Inflammatory macrophage (primary cell): ENCODE results near the gene CCDC80.
A peak's percentile ranks its signal among the peaks of the same experiment; 100 is the strongest.
"Not testable (repeated sequence)": the region's sequence is repeated elsewhere in the genome, so short reads cannot be mapped to it uniquely, and the experiment has no call there.

ENCODE experiments used
- DNase-seq, 2 donors: peaks; one replicate each; pipeline ENCODE4 v3.0.0-alpha.2; 2020 to 2022

CCDC80 gene

GRCh38 chr3:112583105-112583504, 57.8 kb downstream of the CCDC80 start:
- no peak for DNase-seq

GRCh38 chr3:112582244-112582874, 58.6 kb downstream of the CCDC80 start:
- peak in 1 of 2 donors; percentile 31 for DNase-seq

- DNase-seq, result no peak
Observed at GRCh38 chr3:112579697-112580096, 61.2 kb downstream of the CCDC80 start.

- peak; percentile 4 to 72 for DNase-seq
Observed at GRCh38 chr3:112579232-112579631, 61.7 kb downstream of the CCDC80 start.

GRCh38 chr3:112572701-112573100, 68.2 kb downstream of the CCDC80 start:
- DNase-seq, result peak; percentile 10 to 70

- DNase-seq, result peak; percentile 25 to 35
Observed at GRCh38 chr3:112569265-112569664, 71.7 kb downstream of the CCDC80 start.

- no peak for DNase-seq
Observed at GRCh38 chr3:112568642-112569041, 72.3 kb downstream of the CCDC80 start.

- DNase-seq, result no peak
Observed at GRCh38 chr3:112564940-112565305, 76.0 kb downstream of the CCDC80 start.

- not testable (repeated sequence) for DNase-seq
Observed at GRCh38 chr3:112564247-112564939, 76.5 kb downstream of the CCDC80 start.

- peak; percentile 99 for DNase-seq
Observed at GRCh38 chr3:112561734-112562529, 79.0 kb downstream of the CCDC80 start, which contains the start of the genes ATG3 and SLC35A5. Gene ATG3, minus strand, starts transcription at chr3:112561962. Its CDS starts 434 bp downstream, at chr3:112561528. Gene SLC35A5, plus strand, starts transcription at chr3:112562045. Its CDS starts 1,359 bp downstream, at chr3:112563404.

GRCh38 chr3:112561484-112561733, 79.5 kb downstream of the CCDC80 start:
- peak in 1 of 2 donors; percentile 77 for DNase-seq

GRCh38 chr3:112560721-112561483, 80.0 kb downstream of the CCDC80 start:
- DNase-seq, result peak; percentile 70 to 79

- DNase-seq, result no peak
Observed at GRCh38 chr3:112560307-112560706, 80.6 kb downstream of the CCDC80 start.

GRCh38 chr3:112557976-112558375, 83.0 kb downstream of the CCDC80 start:
- peak; percentile 36 to 76 for DNase-seq

- peak; percentile 7 to 41 for DNase-seq
Observed at GRCh38 chr3:112555535-112556170, 85.3 kb downstream of the CCDC80 start.

GRCh38 chr3:112550859-112551258, 90.1 kb downstream of the CCDC80 start:
- no peak for DNase-seq
